K562 (cell line): Measurements from ENCODE around the gene ACER1. TPM values are rescaled to one million over a fixed set of nuclear protein-coding genes. Genes with fewer than 3 reads are reported as not detected.
A peak's percentile ranks its signal among the peaks of the same experiment; 100 is the strongest.

Experiments used
- MTA3 ChIP-seq: fragments of 450-650 bp; formaldehyde crosslinking; IDR thresholded peaks from 2 replicates; pipeline ENCODE4 v1.6.1; 2017; ENCODE audit warnings: mild to moderate bottlenecking, borderline replicate concordance
- PBX2 ChIP-seq, 2 experiments: IDR thresholded peaks in 1 of 2; conservative IDR thresholded peaks in 1 of 2; 2 replicates each; pipeline ENCODE4 v1.6.1; 2016; ENCODE audit warnings: low read depth in 2 of 2, mild to moderate bottlenecking in 1 of 2, missing compliant biosample characterization in 1 of 2, missing genetic modification characterization in 1 of 2, moderate library complexity in 1 of 2
- polyA plus RNA-seq, 8 experiments: library from polyadenylated mRNA; depleted of rRNA in 4 of 8; stranded (reverse) in 5 of 8; unstranded in 3 of 8; fragments of >200 nt; fragmentation: Nextera tagmentation in 2 of 8; fragmentation: Illumina TruSeq in 1 of 8; extraction: Ambion mirVana in 2 of 8; extraction: Trizol in 1 of 8; gene quantifications; 2 replicates each; pipeline versions ENCODE4 v1.2.1 to v1.2.3, GENCODE V29; 2011 to 2014; ENCODE audit warnings: inconsistent platforms in 1 of 8, missing spikeins in 1 of 8
- total RNA-seq, 7 experiments: library from RNA; depleted of rRNA in 6 of 7; stranded (reverse); fragments of >200 nt in 6 of 7; fragmentation: Illumina TruSeq in 2 of 7; extraction: Trizol in 2 of 7; gene quantifications; 2 replicates each; pipeline versions ENCODE4 v1.2.1 to v1.2.3, GENCODE V29; 2011 to 2021; ENCODE audit warnings: low replicate concordance in 1 of 7
- TF ChIP-seq, protein P1 (sequence below): fragments of 450-650 bp; IDR thresholded peaks from 2 replicates; pipeline ENCODE4 v1.6.1; 2016; ENCODE audit warnings: mild to moderate bottlenecking, moderate library complexity

Gene ACER1
- total and polyA plus RNA-seq, 9 of the 15 experiments (the other 6 are each of a cell fraction or from before 2014, with no cell fraction given) = not detected

DNA sequence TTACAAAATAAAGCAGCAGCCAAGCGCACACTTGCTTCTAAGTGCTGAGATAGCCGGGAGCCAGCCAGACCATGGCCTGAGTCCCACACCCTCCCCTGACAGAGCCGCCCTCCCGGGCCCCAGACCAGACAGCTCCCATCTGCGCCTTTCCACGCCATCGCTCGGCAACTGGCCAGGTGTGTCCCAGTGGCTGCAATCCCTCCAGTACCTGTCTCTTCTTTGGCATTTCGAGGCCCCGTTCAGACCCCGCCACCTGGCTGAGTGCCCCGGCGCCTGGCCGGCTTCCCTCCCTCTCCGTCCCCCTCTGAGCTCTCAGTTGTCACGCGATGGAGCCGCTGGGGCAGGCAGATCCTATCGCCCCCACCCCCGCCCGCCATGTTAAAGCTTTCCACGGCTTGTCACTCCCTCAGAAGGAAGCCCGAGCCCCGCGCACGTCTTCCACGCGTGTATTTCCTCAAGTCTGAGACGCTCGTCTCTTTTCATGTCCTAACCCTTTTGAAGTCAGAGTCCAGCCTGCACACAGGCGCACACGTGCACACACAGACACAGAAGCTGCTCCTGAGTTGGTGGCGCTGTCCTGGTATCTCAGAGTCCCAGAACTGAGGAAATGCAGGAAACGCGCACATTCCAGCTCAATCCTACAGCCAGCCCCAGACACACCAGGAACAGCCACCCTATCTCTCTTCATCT, 61.5 kb downstream of the ACER1 start (continued):
- no peak for TF ChIP-seq PBX2 (CRISPR knock-in tag; IDR thresholded peaks at IDR 0.05; ENCODE audit: low read depth)
- TF ChIP-seq PBX2 (tag; conservative IDR thresholded peaks at IDR 0.05; ENCODE audit: low read depth) = no peak
- TF ChIP-seq, protein P1, sequence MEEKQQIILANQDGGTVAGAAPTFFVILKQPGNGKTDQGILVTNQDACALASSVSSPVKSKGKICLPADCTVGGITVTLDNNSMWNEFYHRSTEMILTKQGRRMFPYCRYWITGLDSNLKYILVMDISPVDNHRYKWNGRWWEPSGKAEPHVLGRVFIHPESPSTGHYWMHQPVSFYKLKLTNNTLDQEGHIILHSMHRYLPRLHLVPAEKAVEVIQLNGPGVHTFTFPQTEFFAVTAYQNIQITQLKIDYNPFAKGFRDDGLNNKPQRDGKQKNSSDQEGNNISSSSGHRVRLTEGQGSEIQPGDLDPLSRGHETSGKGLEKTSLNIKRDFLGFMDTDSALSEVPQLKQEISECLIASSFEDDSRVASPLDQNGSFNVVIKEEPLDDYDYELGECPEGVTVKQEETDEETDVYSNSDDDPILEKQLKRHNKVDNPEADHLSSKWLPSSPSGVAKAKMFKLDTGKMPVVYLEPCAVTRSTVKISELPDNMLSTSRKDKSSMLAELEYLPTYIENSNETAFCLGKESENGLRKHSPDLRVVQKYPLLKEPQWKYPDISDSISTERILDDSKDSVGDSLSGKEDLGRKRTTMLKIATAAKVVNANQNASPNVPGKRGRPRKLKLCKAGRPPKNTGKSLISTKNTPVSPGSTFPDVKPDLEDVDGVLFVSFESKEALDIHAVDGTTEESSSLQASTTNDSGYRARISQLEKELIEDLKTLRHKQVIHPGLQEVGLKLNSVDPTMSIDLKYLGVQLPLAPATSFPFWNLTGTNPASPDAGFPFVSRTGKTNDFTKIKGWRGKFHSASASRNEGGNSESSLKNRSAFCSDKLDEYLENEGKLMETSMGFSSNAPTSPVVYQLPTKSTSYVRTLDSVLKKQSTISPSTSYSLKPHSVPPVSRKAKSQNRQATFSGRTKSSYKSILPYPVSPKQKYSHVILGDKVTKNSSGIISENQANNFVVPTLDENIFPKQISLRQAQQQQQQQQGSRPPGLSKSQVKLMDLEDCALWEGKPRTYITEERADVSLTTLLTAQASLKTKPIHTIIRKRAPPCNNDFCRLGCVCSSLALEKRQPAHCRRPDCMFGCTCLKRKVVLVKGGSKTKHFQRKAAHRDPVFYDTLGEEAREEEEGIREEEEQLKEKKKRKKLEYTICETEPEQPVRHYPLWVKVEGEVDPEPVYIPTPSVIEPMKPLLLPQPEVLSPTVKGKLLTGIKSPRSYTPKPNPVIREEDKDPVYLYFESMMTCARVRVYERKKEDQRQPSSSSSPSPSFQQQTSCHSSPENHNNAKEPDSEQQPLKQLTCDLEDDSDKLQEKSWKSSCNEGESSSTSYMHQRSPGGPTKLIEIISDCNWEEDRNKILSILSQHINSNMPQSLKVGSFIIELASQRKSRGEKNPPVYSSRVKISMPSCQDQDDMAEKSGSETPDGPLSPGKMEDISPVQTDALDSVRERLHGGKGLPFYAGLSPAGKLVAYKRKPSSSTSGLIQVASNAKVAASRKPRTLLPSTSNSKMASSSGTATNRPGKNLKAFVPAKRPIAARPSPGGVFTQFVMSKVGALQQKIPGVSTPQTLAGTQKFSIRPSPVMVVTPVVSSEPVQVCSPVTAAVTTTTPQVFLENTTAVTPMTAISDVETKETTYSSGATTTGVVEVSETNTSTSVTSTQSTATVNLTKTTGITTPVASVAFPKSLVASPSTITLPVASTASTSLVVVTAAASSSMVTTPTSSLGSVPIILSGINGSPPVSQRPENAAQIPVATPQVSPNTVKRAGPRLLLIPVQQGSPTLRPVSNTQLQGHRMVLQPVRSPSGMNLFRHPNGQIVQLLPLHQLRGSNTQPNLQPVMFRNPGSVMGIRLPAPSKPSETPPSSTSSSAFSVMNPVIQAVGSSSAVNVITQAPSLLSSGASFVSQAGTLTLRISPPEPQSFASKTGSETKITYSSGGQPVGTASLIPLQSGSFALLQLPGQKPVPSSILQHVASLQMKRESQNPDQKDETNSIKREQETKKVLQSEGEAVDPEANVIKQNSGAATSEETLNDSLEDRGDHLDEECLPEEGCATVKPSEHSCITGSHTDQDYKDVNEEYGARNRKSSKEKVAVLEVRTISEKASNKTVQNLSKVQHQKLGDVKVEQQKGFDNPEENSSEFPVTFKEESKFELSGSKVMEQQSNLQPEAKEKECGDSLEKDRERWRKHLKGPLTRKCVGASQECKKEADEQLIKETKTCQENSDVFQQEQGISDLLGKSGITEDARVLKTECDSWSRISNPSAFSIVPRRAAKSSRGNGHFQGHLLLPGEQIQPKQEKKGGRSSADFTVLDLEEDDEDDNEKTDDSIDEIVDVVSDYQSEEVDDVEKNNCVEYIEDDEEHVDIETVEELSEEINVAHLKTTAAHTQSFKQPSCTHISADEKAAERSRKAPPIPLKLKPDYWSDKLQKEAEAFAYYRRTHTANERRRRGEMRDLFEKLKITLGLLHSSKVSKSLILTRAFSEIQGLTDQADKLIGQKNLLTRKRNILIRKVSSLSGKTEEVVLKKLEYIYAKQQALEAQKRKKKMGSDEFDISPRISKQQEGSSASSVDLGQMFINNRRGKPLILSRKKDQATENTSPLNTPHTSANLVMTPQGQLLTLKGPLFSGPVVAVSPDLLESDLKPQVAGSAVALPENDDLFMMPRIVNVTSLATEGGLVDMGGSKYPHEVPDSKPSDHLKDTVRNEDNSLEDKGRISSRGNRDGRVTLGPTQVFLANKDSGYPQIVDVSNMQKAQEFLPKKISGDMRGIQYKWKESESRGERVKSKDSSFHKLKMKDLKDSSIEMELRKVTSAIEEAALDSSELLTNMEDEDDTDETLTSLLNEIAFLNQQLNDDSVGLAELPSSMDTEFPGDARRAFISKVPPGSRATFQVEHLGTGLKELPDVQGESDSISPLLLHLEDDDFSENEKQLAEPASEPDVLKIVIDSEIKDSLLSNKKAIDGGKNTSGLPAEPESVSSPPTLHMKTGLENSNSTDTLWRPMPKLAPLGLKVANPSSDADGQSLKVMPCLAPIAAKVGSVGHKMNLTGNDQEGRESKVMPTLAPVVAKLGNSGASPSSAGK = peak; percentile 48
- TF ChIP-seq MTA3 = no peak
